Activated naive CD4-positive, alpha-beta T cell treated with anti-CD3 and anti-CD28 coated beads, Interleukin-2, amount 10 ng/mL, durations not matched to agents 7 days and 5 days (primary cell): ENCODE measurements around the gene ROPN1L.
"Not testable (repeated sequence)": the region's sequence is repeated elsewhere in the genome, so short reads cannot be mapped to it uniquely, and the experiment has no call there.

Experiments used
- CTCF ChIA-PET: fragments of 350-600 bp; sonication (Branson Sonifier 250); formaldehyde crosslinking; loops from one replicate; lab custom pipeline; 2021; ENCODE audit warnings: antibody characterized with exemption; lab: Charles Lee
- DNase-seq: peaks from one replicate; pipeline ENCODE4 v3.0.0-alpha.2; 2020
- H3K27ac Mint-ChIP-seq: one replicate; pipeline ENCODE4 v1.8.0; 2021; ENCODE audit warnings: mild to moderate bottlenecking, moderate library complexity, mixed read lengths
- H3K27me3 Mint-ChIP-seq: one replicate; pipeline ENCODE4 v1.8.0; 2021; ENCODE audit warnings: mild to moderate bottlenecking, mixed read lengths
- H3K36me3 Mint-ChIP-seq: one replicate; pipeline ENCODE4 v1.8.0; 2021; ENCODE audit warnings: mixed read lengths
- H3K4me1 Mint-ChIP-seq: one replicate; pipeline ENCODE4 v1.8.0; 2021; ENCODE audit warnings: mixed read lengths
- H3K4me3 Mint-ChIP-seq: one replicate; pipeline ENCODE4 v1.8.0; 2021; ENCODE audit warnings: mild to moderate bottlenecking, moderate library complexity, mixed read lengths
- H3K9me3 Mint-ChIP-seq: one replicate; pipeline ENCODE4 v1.8.0; 2021; ENCODE audit warnings: mixed read lengths

ROPN1L gene

DNA sequence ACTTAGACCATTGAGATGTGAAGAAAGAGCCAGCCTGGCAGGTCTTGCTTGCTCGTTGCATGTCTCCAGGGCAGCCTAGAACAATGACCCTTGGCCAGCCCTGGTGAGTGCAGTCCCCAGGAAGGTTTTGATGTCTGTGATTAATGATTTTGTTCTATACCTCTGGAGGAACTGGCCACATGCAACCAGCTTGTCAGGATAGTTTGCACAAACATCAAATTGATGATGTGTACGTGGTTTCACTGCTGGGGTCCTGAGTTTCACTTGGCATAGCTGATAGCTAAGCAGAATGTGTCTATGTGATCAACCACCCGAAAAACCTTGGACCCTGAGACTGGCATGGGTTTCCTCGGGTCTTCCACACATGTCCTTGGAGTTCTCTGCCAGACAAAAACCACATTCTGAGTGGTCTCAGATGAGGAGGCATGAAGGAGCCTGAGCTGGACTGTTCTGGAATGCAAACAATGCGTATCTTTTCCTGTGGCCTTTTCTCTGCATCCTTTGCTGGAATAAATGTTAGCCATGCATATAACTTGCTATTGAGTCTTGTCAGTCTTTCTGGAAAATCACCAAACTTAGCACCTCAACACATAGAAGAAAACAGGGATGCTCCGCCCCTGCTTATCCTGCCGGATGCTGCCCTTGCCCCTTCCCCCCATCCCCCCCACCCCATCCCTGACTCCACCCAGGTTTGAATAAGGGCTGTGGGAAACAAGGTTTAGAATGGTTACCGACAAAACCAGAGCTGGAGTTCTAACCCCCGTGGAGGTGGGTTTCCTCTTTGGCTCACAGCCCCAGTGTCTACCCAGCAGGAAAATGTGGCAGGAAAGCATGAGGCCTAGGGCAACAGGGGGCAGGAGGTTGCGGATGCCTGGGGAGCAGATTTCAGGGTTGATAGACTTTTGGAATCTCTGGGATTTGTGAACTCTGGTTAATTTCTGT, 72.1 kb downstream of the ROPN1L start:
- no peak for DNase-seq
- no peaks in the 10 kb centered on the region for H3K36me3 Mint-ChIP-seq
- no peaks in the 10 kb centered on the region for H3K4me1 Mint-ChIP-seq
- no peak overlapping the region for H3K27ac Mint-ChIP-seq
- no peaks in the 10 kb centered on the region for H3K9me3 Mint-ChIP-seq
- CTCF ChIA-PET: no interaction called here
- H3K27me3 Mint-ChIP-seq: peaks cover 13% of the 10 kb centered on the region
- H3K4me3 Mint-ChIP-seq: no peak overlapping the region

- H3K4me1 Mint-ChIP-seq, DNase-seq, H3K27ac Mint-ChIP-seq, H3K9me3 Mint-ChIP-seq, H3K36me3 Mint-ChIP-seq, H3K27me3 Mint-ChIP-seq, H3K4me3 Mint-ChIP-seq, CTCF ChIA-PET: not testable (repeated sequence)
These were observed 72.9 kb downstream of the ROPN1L start for GRCh38 chr5:10514572-10514971.
